A549 (cell line): ENCODE measurements around the gene CKAP5.

Experiments
- BHLHE40 ChIP-seq: IDR thresholded peaks from 2 replicates; pipeline ENCODE4 v1.6.1; 2012; ENCODE audit warnings: low read depth, low read length, inconsistent platforms
- CHD2 ChIP-seq: fragments of 150-350 bp; IDR thresholded peaks from 2 replicates; pipeline ENCODE4 v1.6.1; 2014; ENCODE audit warnings: low read length; ENCODE audit not compliant: partially characterized antibody
- HEYL ChIP-seq: fragments of 250-450 bp; sonication (Bioruptor Pico); IDR thresholded peaks from 2 replicates; pipeline ENCODE4 v1.8.0; 2021; ENCODE audit warnings: mild to moderate bottlenecking, moderate library complexity
- HOXA7 ChIP-seq: fragments of 250-450 bp; sonication (Bioruptor Pico); IDR thresholded peaks from 2 replicates; pipeline ENCODE4 v1.5.0; 2020; ENCODE audit warnings: mild to moderate bottlenecking, moderate library complexity
- JUN ChIP-seq, 2 experiments: fragments of >200 bp; sonication (Bioruptor Twin); formaldehyde crosslinking; IDR thresholded peaks; 2 replicates in 1 of 2; 3 replicates in 1 of 2; pipeline ENCODE4 v1.6.1; 2016 to 2017
- MYC ChIP-seq: IDR thresholded peaks from 2 replicates; pipeline ENCODE4 v1.6.1; 2012; ENCODE audit warnings: mild to moderate bottlenecking, inconsistent platforms, low read length, improper control_type of control experiment, borderline replicate concordance
- POLR2A ChIP-seq: IDR thresholded peaks from 2 replicates; pipeline ENCODE4 v1.6.1; 2012; ENCODE audit warnings: mild to moderate bottlenecking, low read length
- RAD21 ChIP-seq, 2 experiments: fragments of >200 bp in 1 of 2; sonication (Bioruptor Twin) in 1 of 2; formaldehyde crosslinking in 1 of 2; IDR thresholded peaks in 1 of 2; conservative IDR thresholded peaks in 1 of 2; 2 replicates in 1 of 2; 3 replicates in 1 of 2; pipeline ENCODE4 v1.6.1; 2012 to 2018; ENCODE audit warnings: inconsistent platforms in 1 of 2
- SREBF2 ChIP-seq: fragments of 450-650 bp; IDR thresholded peaks from 2 replicates; pipeline ENCODE4 v1.6.1; 2014; ENCODE audit warnings: mild to moderate bottlenecking, moderate library complexity
- TFCP2L1 ChIP-seq: fragments of 250-450 bp; sonication (Bioruptor Pico); IDR thresholded peaks from 2 replicates; pipeline ENCODE4 v1.5.0; 2021; ENCODE audit warnings: mild to moderate bottlenecking
- ZFP36 ChIP-seq: fragments of 450-650 bp; IDR thresholded peaks from 2 replicates; pipeline ENCODE4 v1.6.1; 2014; ENCODE audit warnings: borderline replicate concordance; ENCODE audit not compliant: partially characterized antibody
- ZNF302 ChIP-seq: fragments of 250-450 bp; sonication (Bioruptor Pico); IDR thresholded peaks from 2 replicates; pipeline ENCODE4 v1.9.0; 2021; ENCODE audit warnings: inconsistent platforms, mild to moderate bottlenecking, moderate library complexity
- TF ChIP-seq, protein P1 (sequence below): fragments of >200 bp; sonication (Bioruptor Twin); formaldehyde crosslinking; IDR thresholded peaks from 3 replicates; pipeline ENCODE4 v1.5.1; 2016
- TF ChIP-seq, protein P2 (sequence below): fragments of 200-600 bp; sonication (generic); IDR thresholded peaks from 2 replicates; pipeline ENCODE4 v1.6.1; 2016; ENCODE audit warnings: antibody characterized with exemption, mild to moderate bottlenecking, moderate library complexity

DNA sequence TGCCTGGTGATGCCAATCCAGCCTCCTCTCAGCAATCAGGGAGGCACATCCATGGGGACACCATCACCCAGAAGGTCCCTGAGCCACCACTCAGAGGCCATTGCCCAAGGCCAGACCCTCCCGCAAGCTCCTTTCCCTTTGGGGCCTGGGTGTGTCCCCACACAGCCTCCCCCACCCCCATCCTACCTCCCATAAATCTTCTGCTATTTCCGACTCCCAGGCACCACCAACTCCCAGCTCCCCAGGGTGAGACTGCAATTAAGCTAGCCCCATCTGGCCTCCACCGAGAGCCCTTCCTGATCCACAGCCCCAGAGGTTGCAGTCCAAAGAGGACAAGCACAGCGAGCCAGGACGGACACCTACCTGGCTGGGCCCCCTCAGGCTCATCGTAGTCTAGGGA is 152.0 kb downstream of the CKAP5 start:
- TF ChIP-seq ZFP36, result no peak
- TF ChIP-seq, protein P1, sequence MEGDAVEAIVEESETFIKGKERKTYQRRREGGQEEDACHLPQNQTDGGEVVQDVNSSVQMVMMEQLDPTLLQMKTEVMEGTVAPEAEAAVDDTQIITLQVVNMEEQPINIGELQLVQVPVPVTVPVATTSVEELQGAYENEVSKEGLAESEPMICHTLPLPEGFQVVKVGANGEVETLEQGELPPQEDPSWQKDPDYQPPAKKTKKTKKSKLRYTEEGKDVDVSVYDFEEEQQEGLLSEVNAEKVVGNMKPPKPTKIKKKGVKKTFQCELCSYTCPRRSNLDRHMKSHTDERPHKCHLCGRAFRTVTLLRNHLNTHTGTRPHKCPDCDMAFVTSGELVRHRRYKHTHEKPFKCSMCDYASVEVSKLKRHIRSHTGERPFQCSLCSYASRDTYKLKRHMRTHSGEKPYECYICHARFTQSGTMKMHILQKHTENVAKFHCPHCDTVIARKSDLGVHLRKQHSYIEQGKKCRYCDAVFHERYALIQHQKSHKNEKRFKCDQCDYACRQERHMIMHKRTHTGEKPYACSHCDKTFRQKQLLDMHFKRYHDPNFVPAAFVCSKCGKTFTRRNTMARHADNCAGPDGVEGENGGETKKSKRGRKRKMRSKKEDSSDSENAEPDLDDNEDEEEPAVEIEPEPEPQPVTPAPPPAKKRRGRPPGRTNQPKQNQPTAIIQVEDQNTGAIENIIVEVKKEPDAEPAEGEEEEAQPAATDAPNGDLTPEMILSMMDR, result no peak
- no peak for TF ChIP-seq RAD21 (conservative IDR thresholded peaks at IDR 0.05 in 1 of 2, IDR thresholded peaks at IDR 0.05 in 1 of 2)
- TF ChIP-seq ZNF302 (CRISPR knock-in tag), result no peak
- TF ChIP-seq SREBF2, result no peak
- TF ChIP-seq, protein P2, sequence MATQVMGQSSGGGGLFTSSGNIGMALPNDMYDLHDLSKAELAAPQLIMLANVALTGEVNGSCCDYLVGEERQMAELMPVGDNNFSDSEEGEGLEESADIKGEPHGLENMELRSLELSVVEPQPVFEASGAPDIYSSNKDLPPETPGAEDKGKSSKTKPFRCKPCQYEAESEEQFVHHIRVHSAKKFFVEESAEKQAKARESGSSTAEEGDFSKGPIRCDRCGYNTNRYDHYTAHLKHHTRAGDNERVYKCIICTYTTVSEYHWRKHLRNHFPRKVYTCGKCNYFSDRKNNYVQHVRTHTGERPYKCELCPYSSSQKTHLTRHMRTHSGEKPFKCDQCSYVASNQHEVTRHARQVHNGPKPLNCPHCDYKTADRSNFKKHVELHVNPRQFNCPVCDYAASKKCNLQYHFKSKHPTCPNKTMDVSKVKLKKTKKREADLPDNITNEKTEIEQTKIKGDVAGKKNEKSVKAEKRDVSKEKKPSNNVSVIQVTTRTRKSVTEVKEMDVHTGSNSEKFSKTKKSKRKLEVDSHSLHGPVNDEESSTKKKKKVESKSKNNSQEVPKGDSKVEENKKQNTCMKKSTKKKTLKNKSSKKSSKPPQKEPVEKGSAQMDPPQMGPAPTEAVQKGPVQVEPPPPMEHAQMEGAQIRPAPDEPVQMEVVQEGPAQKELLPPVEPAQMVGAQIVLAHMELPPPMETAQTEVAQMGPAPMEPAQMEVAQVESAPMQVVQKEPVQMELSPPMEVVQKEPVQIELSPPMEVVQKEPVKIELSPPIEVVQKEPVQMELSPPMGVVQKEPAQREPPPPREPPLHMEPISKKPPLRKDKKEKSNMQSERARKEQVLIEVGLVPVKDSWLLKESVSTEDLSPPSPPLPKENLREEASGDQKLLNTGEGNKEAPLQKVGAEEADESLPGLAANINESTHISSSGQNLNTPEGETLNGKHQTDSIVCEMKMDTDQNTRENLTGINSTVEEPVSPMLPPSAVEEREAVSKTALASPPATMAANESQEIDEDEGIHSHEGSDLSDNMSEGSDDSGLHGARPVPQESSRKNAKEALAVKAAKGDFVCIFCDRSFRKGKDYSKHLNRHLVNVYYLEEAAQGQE, result no peak
- no peak for TF ChIP-seq MYC
- TF ChIP-seq BHLHE40, result no peak
- TF ChIP-seq TFCP2L1 (CRISPR knock-in tag), result no peak
- no peak for TF ChIP-seq POLR2A
- no peak for TF ChIP-seq JUN (IDR thresholded peaks at IDR 0.05)
- no peak for TF ChIP-seq CHD2
- no peak for TF ChIP-seq HEYL (CRISPR knock-in tag)
- no peak for TF ChIP-seq HOXA7 (CRISPR knock-in tag)
